HG02588 (cell line): ENCODE data around the gene SHE.
"Not testable (repeated sequence)": the region's sequence is repeated elsewhere in the genome, so short reads cannot be mapped to it uniquely, and the experiment has no call there.

Experiments used
- ATAC-seq: cut with Tn5 transposase; IDR thresholded peaks from one replicate; pipeline ENCODE4 v1.9.1; 2021; ENCODE audit warnings: mild to moderate bottlenecking, moderate library complexity; ENCODE audit not compliant: unreplicated experiment

Gene SHE

DNA sequence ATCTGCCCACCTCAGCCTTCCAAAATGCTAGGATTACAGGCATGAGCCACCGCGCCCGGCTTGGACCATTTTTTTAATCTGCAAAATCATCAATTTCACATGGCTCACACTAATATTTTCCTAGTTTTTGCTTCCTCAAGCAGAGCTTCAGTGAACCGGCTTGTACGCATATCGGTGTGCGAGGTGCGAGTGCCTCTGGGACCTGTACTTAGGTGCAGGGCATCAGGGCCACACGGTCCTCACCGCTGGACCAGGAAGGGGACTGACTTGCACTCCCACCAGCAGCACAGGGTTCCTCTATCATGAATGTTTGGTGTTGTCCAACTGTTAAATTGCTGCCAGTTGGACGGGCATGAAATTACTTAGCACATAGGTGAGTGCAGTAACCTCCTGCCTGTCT lies 15.4 kb upstream of the SHE start:
- no peak for ATAC-seq

DNA sequence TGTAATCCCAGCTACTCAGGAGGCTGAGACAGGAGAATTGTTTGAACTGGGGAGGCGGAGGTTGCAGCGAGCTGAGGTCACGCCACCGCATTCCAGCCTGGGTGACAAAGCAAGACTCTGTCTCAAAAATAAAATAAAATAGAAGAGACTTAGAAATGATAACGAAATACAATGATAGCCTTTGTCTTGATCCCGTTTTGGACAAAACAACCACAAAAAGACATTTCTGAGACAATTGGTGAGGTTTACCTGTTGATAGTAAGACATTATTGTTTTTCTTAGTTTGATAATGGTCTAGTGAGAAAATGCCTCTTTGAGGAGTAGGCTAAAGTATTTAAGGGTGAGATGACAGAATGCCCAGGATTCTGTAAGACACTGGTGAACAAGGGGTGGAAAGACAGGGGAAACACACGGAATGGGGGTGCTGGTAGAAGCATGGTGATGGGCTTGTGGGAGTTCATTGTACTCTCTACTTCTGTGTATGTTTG lies 11.9 kb upstream of the SHE start:
- no peak for ATAC-seq

GRCh38 chr1:154512760-154513159 lies 10.5 kb upstream of the SHE start:
- ATAC-seq = no peak

DNA sequence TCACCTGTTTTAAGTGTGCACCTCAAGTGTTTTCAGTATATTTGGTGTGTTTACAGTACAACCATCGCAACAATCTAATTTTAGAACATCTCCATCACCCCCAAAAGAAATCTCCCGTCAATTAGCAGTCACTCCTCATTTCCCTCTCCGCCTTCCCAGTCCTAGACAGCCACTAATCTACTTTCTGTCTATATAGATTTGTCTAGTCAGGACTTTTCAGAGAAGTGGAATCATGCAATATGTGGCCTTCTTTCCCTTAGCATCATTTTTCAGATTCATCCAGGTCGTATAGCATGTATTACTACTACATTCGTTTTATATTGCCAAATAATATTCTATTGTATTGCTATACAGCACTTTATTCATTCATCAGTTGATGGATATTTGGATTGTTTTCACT lies 1.7 kb upstream of the SHE start:
- no peak for ATAC-seq

DNA sequence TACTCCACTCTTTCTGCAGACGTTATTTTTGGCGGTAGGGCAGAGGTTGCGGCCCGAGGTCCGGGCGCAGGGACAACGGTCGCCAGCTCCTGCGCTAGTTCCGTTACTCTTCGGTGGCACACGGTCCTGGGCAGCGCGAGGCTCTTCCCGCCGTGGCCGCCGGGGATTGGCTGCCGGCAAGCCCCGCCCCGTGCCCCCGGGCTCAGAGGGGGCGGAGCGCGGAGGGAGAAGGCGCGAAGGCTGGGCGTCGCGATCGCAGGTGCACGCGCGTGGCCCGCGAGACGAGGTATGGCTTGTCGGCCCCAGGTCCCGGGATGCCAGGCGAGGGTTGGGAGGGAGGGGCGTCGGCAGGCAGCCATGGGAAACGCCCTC lies 518 bp upstream of the SHE start:
- ATAC-seq = no peak

DNA sequence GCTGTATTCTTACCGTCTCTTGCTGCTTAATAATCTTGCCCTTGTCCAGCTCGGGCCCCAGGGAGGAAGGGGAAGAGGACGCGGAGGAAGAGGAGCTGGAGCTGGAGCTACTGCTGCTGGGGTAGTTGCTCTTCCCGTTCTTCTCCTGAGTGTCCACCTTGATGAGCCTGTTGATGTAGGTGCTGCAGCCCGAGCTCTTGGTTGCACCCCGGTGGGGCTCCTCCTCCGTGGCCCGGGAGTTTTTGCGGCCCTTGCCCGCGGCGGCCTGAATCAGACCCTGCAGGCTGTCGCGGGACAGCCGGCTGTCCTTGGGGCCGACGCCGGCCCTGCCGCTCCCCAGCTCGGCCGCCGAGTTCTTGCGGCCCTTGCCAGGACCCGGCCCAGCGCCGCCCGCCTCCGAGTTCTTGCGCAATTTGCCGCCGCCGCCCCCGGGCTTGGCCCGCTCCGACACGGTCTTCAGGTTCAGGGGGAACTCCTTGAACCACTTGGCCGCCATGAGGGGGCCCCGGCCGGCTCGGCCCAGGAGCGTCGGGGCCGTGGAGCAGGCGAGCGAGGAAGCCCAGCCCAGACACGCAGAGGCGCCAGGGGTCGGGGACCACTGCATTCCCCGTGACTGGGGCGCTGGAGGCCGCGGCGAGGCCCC lies 668 bp downstream of the SHE start:
- no peak for ATAC-seq

DNA sequence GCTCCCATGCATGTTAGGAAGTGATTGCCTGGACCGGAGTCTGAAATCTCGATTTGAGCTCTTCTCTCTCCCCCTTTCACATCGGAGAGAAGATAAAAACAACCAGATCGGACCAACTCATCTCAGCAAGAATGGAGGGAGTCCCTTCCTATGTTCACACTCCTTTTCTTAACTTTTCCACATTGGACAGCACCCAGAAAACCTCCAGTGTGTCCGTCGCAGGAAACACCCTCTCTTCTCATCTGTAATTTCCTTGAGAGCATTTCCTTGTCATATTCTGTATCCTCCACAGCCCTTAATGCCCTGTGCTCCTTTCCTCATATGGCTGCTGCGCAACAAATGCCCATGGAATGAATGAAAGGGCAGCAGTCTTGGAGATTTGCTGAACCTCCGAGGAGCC lies 1.7 kb downstream of the SHE start:
- ATAC-seq = no peak

DNA sequence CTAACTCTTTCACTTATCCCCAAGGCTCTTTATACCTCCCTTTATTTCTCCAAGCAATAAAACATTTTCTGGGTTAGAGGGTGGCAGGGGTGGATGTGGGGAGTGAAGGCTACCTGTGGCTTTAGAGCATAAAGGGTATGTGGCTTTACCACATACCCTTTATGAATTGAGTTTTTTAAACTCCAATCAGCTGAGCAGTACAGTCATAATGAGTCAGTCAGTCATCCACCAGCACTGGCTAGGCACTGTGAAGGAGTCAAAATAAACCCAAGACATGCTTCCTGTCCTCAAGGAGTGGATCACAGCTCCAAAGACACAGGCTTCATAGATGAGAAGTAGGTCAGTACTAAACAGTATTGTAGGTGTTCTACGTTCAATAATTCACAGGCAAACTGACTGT lies 2.8 kb downstream of the SHE start:
- no peak for ATAC-seq

- no peak for ATAC-seq
Observed at GRCh38 chr1:154497026-154497806, 5.0 kb downstream of the SHE start.

- ATAC-seq = no peak
Observed at GRCh38 chr1:154496383-154496782, 5.8 kb downstream of the SHE start.

- ATAC-seq = no peak
Observed at GRCh38 chr1:154495496-154496273, 6.5 kb downstream of the SHE start.

- ATAC-seq = no peak
Observed at GRCh38 chr1:154493276-154493675, 8.9 kb downstream of the SHE start.

DNA sequence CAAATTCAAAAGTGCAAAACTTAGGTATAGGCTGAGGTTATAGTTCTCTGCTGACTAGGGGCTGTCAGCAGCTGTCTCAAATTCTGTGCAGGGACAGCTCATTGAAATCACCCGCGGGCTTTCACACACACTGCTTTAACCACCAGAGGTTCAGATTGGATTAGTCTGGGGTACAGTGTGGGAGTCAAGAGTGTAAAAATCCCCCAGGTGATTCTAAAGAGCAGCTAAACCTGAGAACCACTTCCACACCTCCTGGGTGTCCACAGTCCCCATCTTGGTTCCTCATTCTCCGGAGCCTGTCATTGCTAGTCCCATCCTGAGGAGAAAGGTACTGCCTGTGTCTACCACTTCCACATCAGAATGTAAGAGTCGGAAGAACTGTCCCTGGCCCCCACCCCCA lies 10.1 kb downstream of the SHE start:
- no peak for ATAC-seq

DNA sequence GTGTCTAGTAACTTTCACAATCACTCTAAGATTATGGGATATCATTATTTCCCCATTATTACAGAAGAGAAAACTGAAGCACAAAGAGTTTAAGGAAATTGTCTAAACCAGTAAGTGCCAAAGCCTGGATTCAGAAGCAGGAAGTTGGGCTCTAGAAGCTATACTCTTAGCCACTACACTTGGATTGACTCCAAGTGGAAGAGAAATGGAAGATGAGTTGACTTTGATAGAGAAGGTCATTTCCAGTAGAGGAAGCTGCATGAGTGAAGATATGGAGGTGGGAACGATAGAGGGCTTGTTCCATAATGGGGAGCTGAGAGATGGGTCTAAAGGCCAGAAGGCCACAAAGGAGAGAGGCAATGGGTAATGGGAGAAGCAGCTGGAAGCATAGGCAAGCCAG lies 11.9 kb downstream of the SHE start:
- no peak for ATAC-seq

DNA sequence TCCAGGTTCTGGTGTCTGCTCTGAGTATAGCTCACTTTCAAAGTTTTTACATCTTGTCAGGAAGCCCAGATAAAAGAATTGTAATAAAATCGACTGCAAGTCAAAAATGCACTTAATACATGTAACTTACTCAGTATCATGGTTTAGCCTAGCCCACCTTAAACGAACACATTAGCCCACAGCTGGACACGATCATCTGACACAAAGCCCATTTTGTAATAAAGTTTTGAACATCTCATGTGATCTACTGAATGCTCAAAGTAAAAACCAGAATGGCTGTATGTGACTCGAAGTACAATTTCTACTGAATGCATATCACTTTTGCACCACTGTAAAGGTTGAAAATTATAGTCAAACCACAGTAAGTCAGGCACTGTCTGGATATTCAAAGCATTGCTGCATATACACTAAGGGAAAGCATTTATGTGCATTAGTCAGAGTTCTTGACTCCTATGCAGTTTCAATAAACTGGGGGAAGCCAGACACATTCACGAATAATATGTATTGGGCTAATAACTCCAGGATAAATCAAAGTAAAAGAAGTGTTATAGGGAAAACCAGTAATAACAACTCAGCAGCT lies 12.4 kb downstream of the SHE start:
- ATAC-seq = no peak

GRCh38 chr1:154488922-154489321 lies 13.3 kb downstream of the SHE start:
- no peak for ATAC-seq

GRCh38 chr1:154486756-154487155 lies 15.5 kb downstream of the SHE start:
- not testable (repeated sequence) for ATAC-seq

GRCh38 chr1:154485910-154486496 lies 16.2 kb downstream of the SHE start:
- no peak for ATAC-seq

GRCh38 chr1:154485106-154485505 lies 17.1 kb downstream of the SHE start:
- no peak for ATAC-seq

GRCh38 chr1:154483941-154484803 lies 18.0 kb downstream of the SHE start:
- no peak for ATAC-seq
